SK-N-SH (cell line): ENCODE measurements around the gene ZNF511. TPM values are rescaled to one million over a fixed set of nuclear protein-coding genes. Genes with fewer than 3 reads are reported as not detected.

Experiments
- CTCF ChIA-PET: fragments of 300-600, 350-600 bp; formaldehyde crosslinking; extraction: SDS; loops from one replicate; lab custom pipeline; 2021; lab: Yijun Ruan, JAX
- POLR2A ChIA-PET: fragments of 350-600 bp; sonication (Branson Sonifier 250); formaldehyde crosslinking; extraction: SDS; loops from one replicate; lab custom pipeline; 2020; ENCODE audit warnings: antibody characterized with exemption, inconsistent platforms; lab: Yijun Ruan, JAX
- DNase-seq: peaks from one replicate; pipeline ENCODE4 v3.0.0; 2012
- H2AFZ ChIP-seq: fragments of 200-600 bp; sonication (generic); 2 replicates; pipeline ENCODE4 v1.8.1; 2016; ENCODE audit warnings: antibody characterized with exemption, mild to moderate bottlenecking, low read depth
- H3F3A ChIP-seq: fragments of 200-600 bp; sonication (generic); replicated peaks from 2 replicates; pipeline ENCODE3; 2016; ENCODE audit warnings: antibody characterized with exemption, mild to moderate bottlenecking; ENCODE audit not compliant: insufficient read depth
- H3K27ac ChIP-seq, 2 experiments: fragments of 200-500 bp in 1 of 2; fragments of 200-600 bp in 1 of 2; sonication (Bioruptor generic) in 1 of 2; sonication (generic), shearing (Covaris generic) in 1 of 2; 2 replicates each; pipeline versions ENCODE4 v1.5.1 to v1.6.1; 2014 to 2016; ENCODE audit warnings: low read depth in 2 of 2, inconsistent platforms in 1 of 2, low read length in 1 of 2, mild to moderate bottlenecking in 1 of 2, mixed read lengths in 1 of 2
- H3K27me3 ChIP-seq: fragments of 200-600 bp; sonication (generic), shearing (Covaris generic); 2 replicates; pipeline ENCODE4 v1.6.1; 2016; ENCODE audit warnings: mixed run types; ENCODE audit not compliant: insufficient read depth
- H3K36me3 ChIP-seq, 2 experiments: fragments of 200-500 bp in 1 of 2; fragments of 200-600 bp in 1 of 2; sonication (Bioruptor generic) in 1 of 2; sonication (generic) in 1 of 2; replicated peaks in 1 of 2; 2 replicates each; pipeline versions ENCODE3 to v1.5.1; 2014 to 2016; ENCODE audit warnings: low read length in 1 of 2, mild to moderate bottlenecking in 1 of 2; ENCODE audit not compliant: insufficient read depth in 2 of 2, control insufficient read depth in 1 of 2
- H3K4me1 ChIP-seq, 2 experiments: fragments of 200-500 bp in 1 of 2; fragments of 200-600 bp in 1 of 2; sonication (Bioruptor generic) in 1 of 2; sonication (generic), shearing (Covaris generic) in 1 of 2; 2 replicates each; pipeline versions ENCODE4 v1.5.1 to v1.6.1; 2014 to 2016; ENCODE audit warnings: low read depth in 1 of 2, low read length in 1 of 2, mixed run types in 1 of 2; ENCODE audit not compliant: insufficient read depth in 2 of 2, control insufficient read depth in 1 of 2
- H3K4me2 ChIP-seq: fragments of 200-600 bp; sonication (generic), shearing (Covaris generic); 2 replicates; pipeline ENCODE4 v1.6.1; 2017; ENCODE audit warnings: mixed run types
- H3K4me3 ChIP-seq, 2 experiments: fragments of 200-500 bp in 1 of 2; fragments of 200-600 bp in 1 of 2; sonication (Bioruptor generic) in 1 of 2; sonication (generic), shearing (Covaris generic) in 1 of 2; 2 replicates each; pipeline versions ENCODE4 v1.5.1 to v1.8.1; 2014 to 2016; ENCODE audit warnings: low read depth in 2 of 2, inconsistent platforms in 1 of 2, low read length in 1 of 2, mild to moderate bottlenecking in 1 of 2, mixed read lengths in 1 of 2, moderate library complexity in 1 of 2
- H3K79me2 ChIP-seq: fragments of 200-600 bp; sonication (generic); 2 replicates; pipeline ENCODE4 v1.8.1; 2017; ENCODE audit warnings: mild to moderate bottlenecking; ENCODE audit not compliant: insufficient read depth
- H3K9ac ChIP-seq: fragments of 200-600 bp; sonication (generic); 2 replicates; pipeline ENCODE4 v1.6.1; 2017; ENCODE audit warnings: mixed run types
- H3K9me2 ChIP-seq: fragments of 200-600 bp; sonication (generic); 2 replicates; pipeline ENCODE4 v1.6.1; 2017; ENCODE audit warnings: mixed run types
- H3K9me3 ChIP-seq: fragments of 200-600 bp; sonication (generic); 2 replicates; pipeline ENCODE4 v1.6.1; 2017; ENCODE audit warnings: mixed run types, mild to moderate bottlenecking, moderate library complexity
- H4K20me1 ChIP-seq: fragments of 200-600 bp; sonication (generic); 2 replicates; pipeline ENCODE4 v1.6.1; 2017; ENCODE audit warnings: mild to moderate bottlenecking, mixed run types; ENCODE audit not compliant: insufficient read depth
- CHD2 ChIP-seq: fragments of 150-350 bp; IDR thresholded peaks from 2 replicates; pipeline ENCODE4 v1.6.1; 2018; ENCODE audit warnings: low read length; ENCODE audit not compliant: partially characterized antibody
- ELF1 ChIP-seq: IDR thresholded peaks from 2 replicates; pipeline ENCODE4 v1.4.0; 2012
- EP300 ChIP-seq, 2 experiments: IDR thresholded peaks; 2 replicates each; pipeline versions ENCODE4 v1.4.0 to v1.6.1; 2012; ENCODE audit warnings: borderline replicate concordance in 1 of 2, low read depth in 1 of 2, low read length in 1 of 2
- EZH2phosphoT487 ChIP-seq: fragments of 200-600 bp; sonication (generic); IDR thresholded peaks from 2 replicates; pipeline ENCODE4 v1.6.1; 2017; ENCODE audit warnings: low read depth, mixed run types, mild to moderate bottlenecking, antibody characterized with exemption, moderate library complexity, borderline replicate concordance
- GABPA ChIP-seq: IDR thresholded peaks from 2 replicates; pipeline ENCODE4 v1.4.0; 2012; ENCODE audit warnings: low read depth, mild to moderate bottlenecking
- GATA2 ChIP-seq: sonication (generic); formaldehyde crosslinking; IDR thresholded peaks from 2 replicates; pipeline ENCODE4 v1.5.0; 2020; ENCODE audit warnings: mild to moderate bottlenecking, missing genetic modification reagents
- MAX ChIP-seq: IDR thresholded peaks from 2 replicates; pipeline ENCODE4 v1.4.0; 2012; ENCODE audit warnings: low read depth
- NFIC ChIP-seq: IDR thresholded peaks from 2 replicates; pipeline ENCODE4 v1.4.0; 2012; ENCODE audit warnings: borderline replicate concordance
- POLR2AphosphoS5 ChIP-seq: IDR thresholded peaks from 2 replicates; pipeline ENCODE4 v1.6.1; 2012; ENCODE audit warnings: low read depth, low read length
- RAD21 ChIP-seq: IDR thresholded peaks from 2 replicates; pipeline ENCODE4 v1.6.1; 2012; ENCODE audit warnings: mild to moderate bottlenecking, low read length
- RCOR1 ChIP-seq: fragments of 150-350 bp; IDR thresholded peaks from 2 replicates; pipeline ENCODE4 v1.6.1; 2017; ENCODE audit warnings: antibody characterized with exemption, low read length
- REST ChIP-seq: IDR thresholded peaks from 2 replicates; pipeline ENCODE4 v1.6.1; 2012; ENCODE audit warnings: mild to moderate bottlenecking, low read depth, low read length, moderate library complexity
- RFX5 ChIP-seq: IDR thresholded peaks from 2 replicates; pipeline ENCODE4 v1.6.1; 2012; ENCODE audit warnings: mild to moderate bottlenecking, improper control_type of control experiment, low read length
- TAF1 ChIP-seq: IDR thresholded peaks from 2 replicates; pipeline ENCODE4 v1.6.1; 2012; ENCODE audit warnings: low read depth, mild to moderate bottlenecking, low read length, moderate library complexity, borderline replicate concordance
- TCF12 ChIP-seq: IDR thresholded peaks from 2 replicates; pipeline ENCODE4 v1.4.0; 2012
- TEAD4 ChIP-seq: IDR thresholded peaks from 2 replicates; pipeline ENCODE4 v1.4.0; 2012; ENCODE audit warnings: mild to moderate bottlenecking, borderline replicate concordance; ENCODE audit not compliant: insufficient read depth
- YY1 ChIP-seq: IDR thresholded peaks from 2 replicates; pipeline ENCODE4 v1.4.0; 2012; ENCODE audit warnings: low read depth, mild to moderate bottlenecking
- ZBTB33 ChIP-seq: IDR thresholded peaks from 2 replicates; pipeline ENCODE4 v1.4.0; 2012; ENCODE audit warnings: low read depth, borderline replicate concordance
- WGBS: methylation state at CpG from one replicate; pipeline ENCODE4 v1.1.6; 2017; ENCODE audit warnings: low lambda C conversion rate; 5-methylcytosine and 5-hydroxymethylcytosine counted together
- polyA plus RNA-seq, 3 experiments: library from polyadenylated mRNA; depleted of rRNA; stranded (reverse); fragments of >200 nt; gene quantifications; 2 replicates each; pipeline ENCODE4 v1.2.3, GENCODE V29; 2012

Gene ZNF511
- polyA plus RNA-seq, 1 of the 3 experiments (the other 2 are of a cell fraction), result 62.3 TPM

GRCh38 chr10:133350283-133350949 lies 41.7 kb downstream of the ZNF511 start:
- Histone ChIP-seq H4K20me1 (no peaks in the 10 kb centered on the region), H3K27ac (no peak overlapping the region)

GRCh38 chr10:133350950-133351329 lies 42.2 kb downstream of the ZNF511 start:
- TF ChIP-seq GABPA, result no peak
- no peak for TF ChIP-seq RFX5
- TF ChIP-seq GATA2 (CRISPR knock-in tag), result no peak
- no peak for TF ChIP-seq ZBTB33
- no peak for TF ChIP-seq EP300 (IDR thresholded peaks at IDR 0.05; ENCODE audit: borderline replicate concordance in 1 of 2, low read depth in 1 of 2, low read length in 1 of 2)
- TF ChIP-seq RCOR1, result no peak
- TF ChIP-seq REST, result no peak
- TF ChIP-seq YY1, result no peak
- TF ChIP-seq EZH2phosphoT487, result no peak
- no peak for TF ChIP-seq ELF1
- TF ChIP-seq TEAD4, result no peak
- no peak for TF ChIP-seq MAX
- no peak for TF ChIP-seq NFIC
- TF ChIP-seq TAF1, result no peak
- Histone ChIP-seq H3K9me3 (no peaks in the 10 kb centered on the region), H3K9ac (no peak overlapping the region), H3K27me3 (0 out of 2 replicates have a peak, but pooled peaks cover 7% of the 10 kb centered on the region), H3F3A (no peaks in the 10 kb centered on the region), H3K4me3 (no peak overlapping the region), H3K4me1 (peaks cover 0 to 11% of the 10 kb centered on the region in 2 experiments; a peak in 1 of 4 replicates), H3K9me2 (no peaks in the 10 kb centered on the region), H2AFZ (no peak overlapping the region), H3K4me2 (no peak overlapping the region), H3K36me3 (peaks cover 0 to 3% of the 10 kb centered on the region in 2 experiments), H4K20me1 (no peaks in the 10 kb centered on the region), H3K79me2 (no peaks in the 10 kb centered on the region), H3K27ac (no peak overlapping the region)
- CTCF ChIA-PET, result interaction anchor here (1.2 kb wide), 1 partner anchor 21 kb away, joined by 5 read pairs; no protein-coding TSS in a partner anchor
- no peak for DNase-seq
- POLR2A ChIA-PET, result interaction anchor here (1.5 kb wide), 1 partner anchor 27 kb away, joined by 3 read pairs; no protein-coding TSS in a partner anchor
- 8% methylated on average over 5 of the region's 13 CpGs for WGBS

More at GRCh38 chr10:133350283-133350949, 41.7 kb downstream of the ZNF511 start:
- whole genome bisulfite sequencing, result 100% methylated on average over 1 of the region's 12 CpGs
- ChIA-PET CTCF (interaction anchor here (1.2 kb wide), 1 partner anchor 21 kb away, joined by 5 read pairs; no protein-coding TSS in a partner anchor), POLR2A (interaction anchor here (1.5 kb wide), 1 partner anchor 26 kb away, joined by 3 read pairs; no protein-coding TSS in a partner anchor)
- H3K9me2 ChIP-seq, result no peaks in the 10 kb centered on the region
- no peak overlapping the region for H2AFZ ChIP-seq
- H3K79me2 ChIP-seq, result no peaks in the 10 kb centered on the region
- no peak overlapping the region for H3K4me2 ChIP-seq
- no peak overlapping the region for H3K4me3 ChIP-seq
- peaks cover 8% of the 10 kb centered on the region; the same call in 1 of the 2 replicates for H3K27me3 ChIP-seq
- no peak overlapping the region for H3K9ac ChIP-seq
- peaks cover 0 to 3% of the 10 kb centered on the region in 2 experiments for H3K36me3 ChIP-seq
- DNase-seq, result no peak
- H3K4me1 ChIP-seq, result peaks cover 0 to 11% of the 10 kb centered on the region in 2 experiments; a peak in 1 of 4 replicates
- TF ChIP-seq RAD21, result no peak
- TF ChIP-seq TCF12, result no peak
- TF ChIP-seq CHD2, result no peak
- no peak for TF ChIP-seq TAF1
- no peak for TF ChIP-seq POLR2AphosphoS5
- no peaks in the 10 kb centered on the region for H3F3A ChIP-seq
- H3K9me3 ChIP-seq, result no peaks in the 10 kb centered on the region
